Loucy (cell line): ENCODE measurements around the gene PKD1L1.

Experiments used
- H2AFZ ChIP-seq: fragments of 200-600 bp; sonication (generic); 2 replicates; pipeline ENCODE4 v1.6.0; 2016; ENCODE audit warnings: antibody characterized with exemption, mild to moderate bottlenecking, low read length, moderate library complexity
- H3F3A ChIP-seq: fragments of 200-600 bp; 2 replicates; pipeline ENCODE4 v1.6.0; 2016; ENCODE audit warnings: antibody characterized with exemption, low read depth, mild to moderate bottlenecking
- H3K27me3 ChIP-seq: fragments of 200-600 bp; sonication (generic); 2 replicates; pipeline ENCODE4 v1.6.1; 2014; ENCODE audit warnings: low read length, mild to moderate bottlenecking; ENCODE audit not compliant: insufficient read depth, poor library complexity, severe bottlenecking
- H3K36me3 ChIP-seq: fragments of 200-600 bp; sonication (generic); 2 replicates; pipeline ENCODE4 v1.6.1; 2016; ENCODE audit warnings: low read length; ENCODE audit not compliant: insufficient read depth
- H3K4me1 ChIP-seq: fragments of 200-600 bp; sonication (generic); 2 replicates; pipeline ENCODE4 v1.5.1; 2014; ENCODE audit warnings: low read length, mild to moderate bottlenecking; ENCODE audit not compliant: insufficient read depth, poor library complexity, severe bottlenecking
- H3K4me2 ChIP-seq: fragments of 200-600 bp; sonication (generic); 2 replicates; pipeline ENCODE4 v1.6.0; 2014; ENCODE audit warnings: antibody characterized with exemption, low read length, low read depth, mild to moderate bottlenecking; ENCODE audit not compliant: poor library complexity, severe bottlenecking
- H3K4me3 ChIP-seq: fragments of 200-600 bp; sonication (generic); 2 replicates; pipeline ENCODE4 v1.5.1; 2014; ENCODE audit warnings: low read length, mild to moderate bottlenecking, mixed read lengths; ENCODE audit not compliant: poor library complexity, severe bottlenecking
- H3K79me2 ChIP-seq: fragments of 200-600 bp; sonication (generic); 2 replicates; pipeline ENCODE4 v1.6.1; 2014; ENCODE audit warnings: low read length; ENCODE audit not compliant: insufficient read depth
- H3K9ac ChIP-seq: fragments of 200-600 bp; sonication (generic); 2 replicates; pipeline ENCODE4 v1.6.0; 2014; ENCODE audit warnings: mild to moderate bottlenecking, low read depth, low read length, moderate library complexity; ENCODE audit not compliant: poor library complexity, severe bottlenecking
- H3K9me2 ChIP-seq: fragments of 200-600 bp; sonication (generic); replicated peaks from 2 replicates; pipeline ENCODE4 v1.6.1; 2016; ENCODE audit warnings: low read depth, low read length, mixed read lengths
- H3K9me3 ChIP-seq: fragments of 200-600 bp; sonication (generic); 2 replicates; pipeline ENCODE4 v1.6.1; 2014; ENCODE audit warnings: mild to moderate bottlenecking, antibody characterized with exemption, low read length, low read depth; ENCODE audit not compliant: insufficient read depth
- H4K20me1 ChIP-seq: fragments of 200-600 bp; sonication (generic); 2 replicates; pipeline ENCODE4 v1.6.0; 2014; ENCODE audit warnings: antibody characterized with exemption, low read length, mild to moderate bottlenecking; ENCODE audit not compliant: insufficient read depth, poor library complexity, severe bottlenecking
- CTCF ChIP-seq: fragments of 200-600 bp; sonication (generic); conservative IDR thresholded peaks from 2 replicates; pipeline ENCODE4 v1.5.1; 2014; ENCODE audit warnings: mild to moderate bottlenecking, antibody characterized with exemption, low read length
- EZH2phosphoT487 ChIP-seq: fragments of 200-600 bp; IDR thresholded peaks from 2 replicates; pipeline ENCODE4 v1.6.1; 2018; ENCODE audit warnings: antibody characterized with exemption, mild to moderate bottlenecking, moderate library complexity, borderline replicate concordance

PKD1L1 gene

GRCh38 chr7:47725031-47725780 lies 223.1 kb downstream of the PKD1L1 start:
- Histone ChIP-seq H3K4me1 (no peaks in the 10 kb centered on the region), H2AFZ (no peak overlapping the region), H3K9me2 (no peaks in the 10 kb centered on the region), H4K20me1 (no peaks in the 10 kb centered on the region), H3K27me3 (no peaks in the 10 kb centered on the region), H3K4me3 (no peak overlapping the region), H3K4me2 (no peak overlapping the region), H3K36me3 (no peaks in the 10 kb centered on the region), H3K9ac (no peak overlapping the region), H3F3A (no peaks in the 10 kb centered on the region), H3K9me3 (peaks cover 7% of the 10 kb centered on the region; the same call in 1 of the 2 replicates), H3K79me2 (no peaks in the 10 kb centered on the region)
- no peak for TF ChIP-seq EZH2phosphoT487
- no peak for TF ChIP-seq CTCF
